ENCODE measurements around the gene TBCEL.

TBCEL gene

GRCh38 chr11:121132211-121132976 lies 108.5 kb downstream of the TBCEL start:
- H3K4me1 ChIP-seq (ENCODE audit: control insufficient read depth, insufficient read depth, low read length): no peaks in the 10 kb centered on the region
- no peaks in the 10 kb centered on the region for H3K9me3 ChIP-seq (ENCODE audit: control insufficient read depth, insufficient read depth, low read length)
- H3K9ac ChIP-seq (ENCODE audit: low read depth, low read length): no peak overlapping the region
- no peak overlapping the region for H3K4me3 ChIP-seq (ENCODE audit: low read depth, low read length)
- H3K27me3 ChIP-seq (ENCODE audit: control insufficient read depth, insufficient read depth, low read length): no peaks in the 10 kb centered on the region
- no peaks in the 10 kb centered on the region for H3K36me3 ChIP-seq (ENCODE audit: control insufficient read depth, insufficient read depth, low read length)

DNA sequence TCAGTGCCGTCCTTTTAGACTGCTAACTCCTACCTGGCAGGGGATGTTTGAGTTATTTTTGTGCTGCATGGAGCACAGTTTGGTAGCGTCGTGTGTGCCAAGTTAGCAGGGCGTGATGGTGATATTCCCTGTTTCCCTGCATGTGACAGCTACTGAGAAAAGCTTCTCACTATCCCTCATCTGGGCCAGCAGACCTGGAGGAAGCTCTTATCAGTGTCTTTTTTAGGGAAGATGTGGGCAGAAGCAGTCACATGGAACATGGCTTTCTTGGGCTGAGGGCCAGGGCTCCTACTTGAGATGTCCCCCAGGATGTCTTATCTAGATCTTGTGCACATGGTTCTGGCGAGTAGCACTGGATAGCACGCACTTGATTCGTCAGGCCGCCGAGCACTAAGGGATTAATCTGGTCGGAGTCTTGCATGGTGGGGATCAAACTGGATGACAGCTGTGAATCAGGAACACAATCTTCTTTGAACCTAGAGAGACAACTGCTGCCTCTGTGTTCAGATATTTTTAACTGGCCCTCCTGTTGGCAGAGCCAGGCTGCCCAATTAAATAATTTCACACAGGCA lies 110.9 kb downstream of the TBCEL start:
- Histone ChIP-seq H3K36me3 (ENCODE audit: control insufficient read depth, insufficient read depth, low read length) (no peaks in the 10 kb centered on the region), H3K9me3 (ENCODE audit: control insufficient read depth, insufficient read depth, low read length) (no peaks in the 10 kb centered on the region), H3K4me1 (ENCODE audit: control insufficient read depth, insufficient read depth, low read length) (no peaks in the 10 kb centered on the region), H3K4me3 (ENCODE audit: low read depth, low read length) (no peak overlapping the region), H3K9ac (ENCODE audit: low read depth, low read length) (no peak overlapping the region), H3K27me3 (ENCODE audit: control insufficient read depth, insufficient read depth, low read length) (no peaks in the 10 kb centered on the region)

- no peaks in the 10 kb centered on the region for H3K4me1 ChIP-seq (ENCODE audit: control insufficient read depth, insufficient read depth, low read length)
- H3K27me3 ChIP-seq (ENCODE audit: control insufficient read depth, insufficient read depth, low read length): no peaks in the 10 kb centered on the region
- no peaks in the 10 kb centered on the region for H3K9me3 ChIP-seq (ENCODE audit: control insufficient read depth, insufficient read depth, low read length)
- H3K36me3 ChIP-seq (ENCODE audit: control insufficient read depth, insufficient read depth, low read length): no peaks in the 10 kb centered on the region
- no peak overlapping the region for H3K9ac ChIP-seq (ENCODE audit: low read depth, low read length)
- no peak overlapping the region for H3K4me3 ChIP-seq (ENCODE audit: low read depth, low read length)
Measured at GRCh38 chr11:121137005-121137404, 113.1 kb downstream of the TBCEL start.

DNA sequence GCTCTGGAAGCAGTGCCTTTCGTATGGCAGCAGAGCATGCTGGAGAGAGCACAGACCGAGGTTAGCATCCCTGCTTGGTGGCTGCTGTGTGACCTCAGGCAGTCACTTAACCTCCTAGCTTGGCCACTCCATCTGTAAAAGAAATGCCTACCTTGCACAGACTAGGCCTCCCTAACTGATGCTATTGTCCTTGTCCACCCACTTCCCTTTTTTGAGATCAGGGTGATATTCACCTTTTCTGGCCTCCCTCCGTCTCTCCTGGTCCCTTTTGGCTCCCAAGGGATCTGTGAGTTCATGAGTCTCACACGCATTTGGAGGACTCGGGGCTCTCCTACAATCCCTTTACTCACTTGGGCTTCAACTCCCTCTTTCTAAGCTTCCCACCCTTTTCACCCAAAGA lies 114.4 kb downstream of the TBCEL start:
- Histone ChIP-seq H3K27me3 (ENCODE audit: control insufficient read depth, insufficient read depth, low read length) (no peaks in the 10 kb centered on the region), H3K9ac (ENCODE audit: low read depth, low read length) (no peak overlapping the region), H3K36me3 (ENCODE audit: control insufficient read depth, insufficient read depth, low read length) (no peaks in the 10 kb centered on the region), H3K9me3 (ENCODE audit: control insufficient read depth, insufficient read depth, low read length) (no peaks in the 10 kb centered on the region), H3K4me3 (ENCODE audit: low read depth, low read length) (no peak overlapping the region), H3K4me1 (ENCODE audit: control insufficient read depth, insufficient read depth, low read length) (no peaks in the 10 kb centered on the region)

- Histone ChIP-seq H3K4me3 (ENCODE audit: low read depth, low read length) (no peak overlapping the region), H3K9me3 (ENCODE audit: control insufficient read depth, insufficient read depth, low read length) (no peaks in the 10 kb centered on the region), H3K4me1 (ENCODE audit: control insufficient read depth, insufficient read depth, low read length) (no peaks in the 10 kb centered on the region), H3K36me3 (ENCODE audit: control insufficient read depth, insufficient read depth, low read length) (no peaks in the 10 kb centered on the region), H3K9ac (ENCODE audit: low read depth, low read length) (no peak overlapping the region), H3K27me3 (ENCODE audit: control insufficient read depth, insufficient read depth, low read length) (no peaks in the 10 kb centered on the region)
Measured at GRCh38 chr11:121140369-121140768, 116.5 kb downstream of the TBCEL start.
